IPS-NIHi7 (cell line): ENCODE data around the gene SMYD3.

Source experiments
- DNase-seq: peaks from one replicate; pipeline ENCODE4 v3.0.0; 2012; ENCODE audit warnings: mixed read lengths; ENCODE audit errors: extremely low spot score

Gene SMYD3

DNA sequence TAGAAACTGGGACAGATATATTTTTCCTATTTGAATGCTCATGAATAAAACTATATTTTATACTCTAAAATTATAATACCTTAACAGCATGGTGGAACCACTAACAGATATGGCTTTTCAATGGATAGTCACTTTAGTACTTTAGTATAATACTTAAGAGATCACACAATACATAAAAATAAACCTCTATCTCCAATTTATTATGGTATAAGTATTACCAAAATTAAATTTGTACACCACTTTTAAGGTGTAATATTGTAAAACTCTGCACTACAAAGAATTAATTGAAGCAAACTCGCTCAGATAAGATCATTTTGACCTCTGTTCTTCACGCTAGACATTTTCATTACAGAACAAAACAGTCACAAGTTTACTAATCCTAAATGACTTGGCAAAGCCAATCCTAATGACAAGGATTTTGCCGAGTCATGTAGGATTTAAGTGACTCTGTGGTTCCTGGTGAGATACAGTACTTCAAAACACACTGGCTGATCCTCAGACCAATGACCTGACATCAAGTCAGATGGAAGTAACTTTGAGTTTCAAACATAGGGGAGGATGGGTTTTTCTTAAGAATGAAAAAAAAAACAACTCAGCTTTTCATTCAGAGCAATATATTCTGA is 200.6 kb downstream of the SMYD3 start:
- DNase-seq = no peak

DNA sequence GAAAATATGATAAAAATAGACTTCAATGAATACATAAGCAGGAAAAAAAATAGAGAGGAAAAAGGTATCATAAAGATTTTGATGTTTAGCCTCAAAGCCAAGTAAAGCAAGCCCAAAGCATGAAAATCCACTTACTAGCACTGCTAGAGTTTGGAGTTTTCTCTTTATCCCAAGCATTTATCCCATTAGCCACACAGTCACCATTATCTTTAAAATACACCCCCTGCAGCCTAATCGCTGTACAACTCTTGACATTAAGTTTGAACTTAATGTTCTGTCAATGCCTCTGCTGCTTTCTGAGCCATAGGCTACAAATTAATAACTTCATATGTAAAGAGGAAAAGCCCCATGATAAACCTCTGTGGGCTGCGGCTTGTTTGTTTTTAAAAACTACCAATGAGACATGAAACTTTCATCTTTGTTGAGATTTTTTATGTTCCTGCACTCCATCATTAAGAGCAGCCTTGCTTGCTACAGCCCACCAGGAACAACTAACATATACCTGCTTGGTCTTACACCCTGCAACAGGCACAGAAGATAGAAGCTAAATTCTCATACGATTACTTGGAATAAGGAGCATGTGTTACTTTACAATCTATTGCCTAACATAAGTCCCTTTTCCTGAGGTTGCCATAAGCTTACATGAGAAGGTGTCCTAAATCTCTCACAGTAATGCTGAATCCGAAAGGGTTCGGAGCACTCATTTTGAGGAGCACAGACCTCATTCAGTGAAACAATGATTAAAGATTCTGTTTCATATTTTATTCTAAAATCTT is 202.4 kb downstream of the SMYD3 start:
- DNase-seq = no peak

DNA sequence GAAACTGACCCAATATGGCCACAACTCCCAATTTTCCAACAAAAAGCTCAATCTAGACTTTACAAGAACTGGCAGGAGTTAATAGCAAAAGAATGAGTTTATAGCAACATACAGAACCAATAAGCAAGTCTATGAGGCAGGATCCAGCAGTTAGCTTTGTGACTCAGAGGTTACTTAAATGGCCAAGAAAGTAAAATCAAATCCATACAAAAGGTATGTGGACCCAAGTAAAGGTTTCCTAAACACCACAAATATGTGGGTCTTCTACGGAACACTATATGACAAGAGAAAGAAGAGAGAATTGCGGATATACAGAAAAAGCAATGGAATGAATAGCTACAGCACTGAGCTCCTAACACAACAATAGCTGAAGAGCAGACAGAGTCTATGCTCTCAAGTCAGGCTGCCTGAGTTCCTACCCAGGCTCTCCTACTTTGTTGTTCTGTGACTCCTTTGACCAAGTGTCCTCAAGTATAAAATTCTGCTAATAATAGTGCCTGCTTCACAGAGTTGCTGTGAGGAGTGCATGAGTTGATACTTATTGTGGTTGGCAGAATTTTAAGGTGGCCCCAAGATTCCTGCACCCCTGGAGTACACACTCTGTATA is 204.3 kb downstream of the SMYD3 start:
- DNase-seq = peak; percentile 19

DNA sequence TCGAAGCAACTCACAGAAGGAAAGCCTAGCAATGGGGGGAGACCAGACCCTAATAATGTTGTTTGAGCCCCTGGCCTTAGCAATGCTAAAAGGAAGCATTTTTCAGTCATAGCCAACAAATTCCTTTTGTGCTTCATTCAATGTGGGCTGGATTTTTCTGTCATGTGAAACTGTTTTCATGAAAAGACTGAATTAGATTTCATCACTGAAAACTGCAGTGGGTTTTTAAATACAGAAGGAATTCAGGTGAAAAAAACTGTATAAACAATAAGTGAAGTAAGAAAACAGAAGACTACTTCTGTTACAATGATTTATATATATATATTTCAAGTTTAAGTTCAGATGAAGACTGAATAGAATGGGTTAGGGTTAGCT is 204.8 kb downstream of the SMYD3 start:
- DNase-seq = no peak

DNA sequence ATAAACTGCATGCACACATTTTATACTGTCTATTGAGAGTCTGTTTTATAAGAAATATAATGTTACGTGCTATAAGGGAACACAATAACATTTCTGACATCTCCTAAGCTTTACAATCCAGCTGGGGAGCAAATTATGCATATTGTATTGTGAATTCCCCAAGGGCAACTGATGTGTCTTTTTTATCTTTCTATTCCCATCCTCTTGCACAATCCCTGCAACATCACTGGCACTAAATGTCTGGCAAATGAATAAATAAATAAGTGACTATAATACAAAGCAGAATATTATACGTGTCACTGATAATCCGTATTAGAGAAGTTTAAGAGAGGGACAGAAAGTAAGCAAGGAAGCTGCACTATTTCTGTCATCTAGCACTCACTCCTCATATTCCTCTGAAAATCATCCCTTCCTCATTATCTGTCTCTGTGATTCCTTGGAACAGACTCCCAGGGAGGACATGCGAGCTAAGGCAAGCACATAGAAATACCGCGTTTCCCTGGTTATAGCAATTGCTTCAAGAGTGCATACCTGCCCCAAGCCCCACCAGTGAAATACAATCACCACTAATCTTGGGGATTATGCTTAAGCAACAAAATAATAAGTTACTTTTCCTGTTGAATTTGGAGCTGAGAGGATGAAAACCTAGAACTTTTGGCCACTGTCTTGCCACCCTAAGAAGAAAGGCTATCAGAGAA is 205.4 kb downstream of the SMYD3 start:
- DNase-seq = no peak

DNA sequence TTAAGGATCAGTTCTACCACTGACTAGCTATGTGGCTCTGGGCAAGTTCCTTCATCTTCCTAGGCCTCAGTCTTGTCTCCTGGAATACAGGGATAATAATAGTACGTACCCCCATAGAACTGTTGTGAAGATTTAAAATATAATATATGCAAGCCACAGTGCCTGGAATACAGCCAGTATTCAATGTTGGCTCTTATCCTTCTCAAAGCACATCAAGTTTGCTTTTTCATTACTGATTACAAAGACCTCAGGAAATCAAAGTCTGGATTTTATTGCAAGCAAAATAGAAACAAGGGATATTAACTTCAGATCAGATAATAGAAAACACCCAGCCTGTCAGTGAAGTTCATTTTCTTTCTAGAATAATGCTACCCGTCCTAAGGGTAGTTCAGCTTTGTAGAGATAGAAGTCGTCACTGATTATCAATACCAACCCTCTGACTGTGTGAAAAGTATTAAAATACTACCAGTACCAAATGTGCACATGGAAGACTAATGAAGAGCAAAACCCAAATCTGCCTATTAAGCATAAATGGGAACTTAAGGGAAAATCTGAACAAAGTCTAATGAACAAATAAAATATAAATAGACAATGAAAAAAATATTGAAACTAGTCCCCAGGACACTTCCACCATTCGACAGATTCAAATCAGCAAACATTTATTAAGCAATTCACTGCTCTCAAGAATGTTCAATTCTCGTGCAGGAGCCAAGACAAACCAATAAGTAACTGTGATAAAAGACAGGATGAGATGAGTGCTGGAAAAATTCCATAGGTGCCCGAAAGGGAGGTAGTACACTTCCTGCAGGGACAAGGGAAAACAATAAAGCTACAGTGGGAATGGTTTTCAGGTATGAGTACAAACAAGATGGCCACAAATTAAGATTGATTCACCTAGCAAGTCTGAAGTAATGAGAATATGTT is 206.2 kb downstream of the SMYD3 start:
- no peak for DNase-seq

DNA sequence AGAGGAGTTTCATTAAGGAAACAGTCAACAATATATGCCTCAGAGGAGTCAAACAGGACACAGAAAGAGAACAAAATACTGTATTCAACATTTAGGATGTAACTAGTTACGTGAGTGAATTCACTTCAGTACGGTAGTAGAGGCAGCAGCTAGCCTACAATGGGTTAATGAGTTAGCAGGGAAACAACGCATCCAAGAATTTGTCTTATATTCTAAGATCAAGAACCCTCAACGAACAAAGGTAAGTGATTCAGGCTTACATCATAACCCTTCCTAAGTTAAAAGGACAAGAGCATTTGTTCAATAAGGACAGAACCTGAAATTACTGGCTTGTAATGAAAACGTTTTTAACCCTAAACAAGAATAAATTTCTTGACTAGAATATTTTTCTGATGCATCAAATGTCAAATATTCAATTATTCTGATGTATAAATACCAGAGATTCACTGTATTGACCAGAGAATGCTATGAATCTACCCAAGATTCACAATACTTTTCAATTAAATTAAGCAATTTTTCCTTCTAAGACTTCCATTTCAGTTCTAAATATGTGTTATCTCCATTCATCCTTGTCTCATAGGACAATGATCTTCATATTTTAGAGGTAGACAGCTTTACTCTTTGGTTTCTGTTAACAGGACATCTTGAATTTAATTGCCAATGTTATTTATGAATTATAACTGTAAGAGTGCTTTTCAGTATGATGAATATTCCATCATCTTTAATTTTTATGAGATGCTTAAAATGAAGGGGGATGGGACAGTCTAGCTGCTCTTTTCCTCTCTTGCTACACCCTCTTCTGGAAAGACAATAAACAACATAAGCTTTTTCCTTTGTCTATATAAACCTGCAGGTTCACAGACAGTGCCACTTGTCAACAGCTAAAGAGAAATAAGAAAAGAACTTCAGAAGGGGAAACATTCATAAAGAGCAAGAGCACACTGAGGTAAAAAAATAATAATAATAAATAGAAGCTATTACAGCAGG is 209.5 kb downstream of the SMYD3 start:
- DNase-seq = no peak

DNA sequence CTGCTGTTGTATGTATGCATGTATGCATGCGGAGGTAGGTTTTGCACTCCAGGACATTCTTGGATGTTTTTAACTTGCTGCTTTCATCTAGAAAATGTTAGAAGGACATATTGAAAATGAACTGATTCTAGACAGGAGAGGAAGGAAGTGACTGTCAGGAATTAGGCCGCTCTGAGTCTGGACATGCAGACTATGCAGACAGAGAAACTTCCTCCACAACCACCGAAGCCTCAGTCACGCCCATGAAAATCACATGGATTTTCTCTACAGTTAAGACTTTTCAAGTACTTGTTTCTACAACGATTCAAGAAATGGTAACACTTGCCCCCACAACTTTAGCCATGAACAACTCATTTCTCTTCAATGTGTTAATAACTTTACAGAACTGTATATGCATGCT is 211.1 kb downstream of the SMYD3 start:
- DNase-seq = no peak

DNA sequence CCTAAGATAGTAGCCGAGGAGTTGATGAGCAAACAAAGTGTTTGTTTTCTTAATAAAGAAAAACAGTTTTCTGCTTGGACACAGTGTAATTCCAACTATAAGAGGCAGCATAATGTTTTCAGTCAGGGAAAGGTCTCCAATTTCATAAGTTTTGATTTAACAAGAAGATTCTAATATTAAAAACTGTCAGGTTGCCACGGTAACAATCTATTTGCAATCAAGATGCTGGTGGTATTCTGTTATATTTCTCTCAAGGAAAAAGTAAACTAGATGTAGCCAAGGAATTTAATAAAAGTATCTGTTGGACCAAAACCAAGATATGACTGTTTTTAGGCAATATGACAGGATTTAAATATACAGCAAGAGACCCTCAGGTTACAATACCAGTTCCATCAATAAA is 211.7 kb downstream of the SMYD3 start:
- DNase-seq = no peak

DNA sequence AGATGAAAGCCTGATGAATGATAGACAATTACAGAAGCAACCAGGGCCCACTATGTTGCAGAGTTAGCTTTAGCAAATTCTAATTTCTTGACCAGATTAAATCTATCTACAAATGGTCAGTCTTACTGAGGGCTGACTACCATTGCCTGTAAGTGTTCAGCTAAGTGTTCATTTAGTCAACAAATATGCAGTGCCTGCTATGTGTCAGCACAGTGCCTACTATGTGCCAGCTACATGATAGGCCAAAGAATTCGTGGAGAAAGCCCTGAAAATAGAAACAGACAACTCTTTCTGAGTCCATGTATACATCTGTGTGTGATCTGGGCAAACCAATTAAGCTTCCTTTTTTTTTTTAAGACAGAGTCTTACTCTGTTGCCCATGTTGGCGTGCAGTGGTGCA is 212.8 kb downstream of the SMYD3 start:
- DNase-seq = no peak

DNA sequence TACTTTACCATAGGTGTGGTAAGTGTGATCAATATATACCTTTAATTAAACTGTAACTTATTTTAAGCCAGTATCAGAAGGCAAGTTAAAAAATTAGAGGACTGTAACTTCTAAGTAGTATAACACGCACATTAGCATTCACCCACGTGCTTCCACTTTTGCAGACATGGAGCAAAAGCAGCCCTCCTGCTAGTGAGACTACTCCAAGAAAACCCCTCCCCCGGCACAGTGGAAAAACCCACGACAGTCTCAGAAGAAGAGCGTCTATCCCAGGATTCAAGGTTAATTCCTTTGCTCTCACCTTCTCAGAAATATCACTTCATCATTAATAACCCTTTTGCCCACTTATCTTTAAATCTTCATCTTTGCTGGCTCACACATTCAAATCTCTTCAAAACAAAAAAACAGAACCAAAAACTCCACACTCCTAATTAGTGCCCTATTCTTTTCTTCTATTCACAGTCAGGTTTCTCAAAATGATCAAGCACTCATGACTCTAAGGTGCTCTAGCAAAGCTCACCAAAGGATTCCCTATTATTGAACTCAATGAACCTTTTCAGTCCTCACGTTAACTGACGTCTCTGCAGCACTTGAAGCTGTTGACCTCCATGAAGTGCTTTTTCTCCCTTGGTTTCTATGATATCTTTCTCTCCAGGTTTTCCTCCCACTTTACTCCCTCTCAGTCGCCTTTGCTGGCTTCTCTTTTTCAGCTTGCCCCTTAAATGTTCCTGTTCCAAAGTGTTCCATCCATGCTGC is 213.5 kb downstream of the SMYD3 start:
- DNase-seq = no peak

DNA sequence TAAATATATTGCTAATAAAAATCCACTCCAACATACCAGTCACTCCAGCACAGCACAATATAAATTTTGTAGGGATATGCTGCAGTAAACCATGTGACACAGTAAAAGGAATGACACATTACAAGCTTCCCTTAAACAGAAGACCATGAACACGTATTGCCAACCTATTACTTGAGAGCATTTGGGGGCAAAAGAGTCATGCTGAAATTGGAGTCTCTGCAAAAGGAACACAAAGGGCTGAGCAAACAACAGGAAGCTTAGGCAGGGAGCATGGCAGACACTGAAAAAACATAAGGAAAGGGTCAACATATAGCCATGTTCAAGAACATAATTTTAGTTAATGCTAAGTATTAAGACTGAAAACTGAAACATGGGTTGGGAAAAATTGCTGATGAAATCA is 214.5 kb downstream of the SMYD3 start:
- DNase-seq = no peak

DNA sequence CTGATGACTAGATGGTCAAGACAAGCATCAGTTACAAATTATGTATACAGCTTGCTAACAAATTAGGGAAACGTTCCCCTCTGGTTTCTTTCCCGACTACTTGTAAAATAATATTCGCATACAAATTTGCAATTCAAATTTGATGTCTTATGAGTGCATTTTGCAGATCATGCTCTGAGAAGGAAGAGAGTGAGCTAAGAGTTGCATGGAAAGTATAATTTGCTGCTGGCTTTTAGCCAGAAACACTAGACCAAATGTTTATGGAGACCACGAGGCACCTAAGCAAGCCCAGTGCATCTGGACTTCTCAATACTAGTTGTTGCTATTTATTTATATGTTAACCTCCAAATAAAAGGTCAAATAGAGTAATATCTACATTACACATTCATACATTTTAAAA is 216.0 kb downstream of the SMYD3 start:
- DNase-seq = no peak

DNA sequence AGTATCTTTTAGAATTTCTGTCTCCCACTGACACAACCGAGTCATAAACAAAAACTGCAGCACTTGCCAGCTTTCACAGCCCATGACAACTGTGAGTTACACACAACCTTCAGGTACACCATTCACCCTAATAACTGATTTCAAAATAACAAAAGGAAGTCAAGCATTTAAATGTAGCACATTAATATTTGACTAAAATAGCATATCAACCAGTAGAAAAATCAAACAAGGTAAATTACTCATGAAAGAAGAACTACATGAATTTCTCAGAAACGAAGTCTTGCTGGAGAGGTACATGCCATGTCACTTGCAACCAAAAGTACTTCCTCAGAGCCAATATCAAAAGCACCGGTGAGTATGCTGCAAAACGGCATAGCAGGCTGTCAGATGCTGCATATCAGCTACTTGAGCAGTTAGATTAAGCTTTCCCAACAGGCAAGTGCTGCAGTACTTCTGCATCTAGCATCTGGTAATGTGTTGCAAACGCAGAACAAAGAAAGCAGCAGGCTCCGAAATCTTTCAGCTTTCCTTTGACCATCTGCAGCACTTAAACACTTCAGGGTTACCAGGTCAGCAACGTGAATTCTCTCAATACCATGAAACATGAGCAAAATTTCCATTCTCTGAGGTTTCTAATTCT is 223.2 kb downstream of the SMYD3 start:
- DNase-seq = no peak

DNA sequence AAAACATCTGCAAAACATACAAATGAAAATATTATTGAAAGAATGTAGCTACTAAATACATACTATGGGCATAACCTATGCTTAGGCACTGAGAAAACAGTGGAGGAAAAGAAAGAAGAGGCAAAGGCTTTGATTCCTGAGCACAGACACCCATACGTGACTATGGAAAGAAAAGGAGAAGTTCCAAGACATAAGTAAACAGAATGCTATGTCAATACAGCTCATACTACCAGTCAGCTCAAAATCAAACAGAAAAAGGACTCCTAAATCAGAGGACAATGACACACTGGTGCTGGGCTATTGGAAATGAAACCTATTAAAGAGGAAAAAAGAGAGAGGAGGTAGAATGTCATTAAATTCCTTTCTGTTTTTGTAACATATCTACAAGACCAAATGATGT is 225.4 kb downstream of the SMYD3 start:
- no peak for DNase-seq

DNA sequence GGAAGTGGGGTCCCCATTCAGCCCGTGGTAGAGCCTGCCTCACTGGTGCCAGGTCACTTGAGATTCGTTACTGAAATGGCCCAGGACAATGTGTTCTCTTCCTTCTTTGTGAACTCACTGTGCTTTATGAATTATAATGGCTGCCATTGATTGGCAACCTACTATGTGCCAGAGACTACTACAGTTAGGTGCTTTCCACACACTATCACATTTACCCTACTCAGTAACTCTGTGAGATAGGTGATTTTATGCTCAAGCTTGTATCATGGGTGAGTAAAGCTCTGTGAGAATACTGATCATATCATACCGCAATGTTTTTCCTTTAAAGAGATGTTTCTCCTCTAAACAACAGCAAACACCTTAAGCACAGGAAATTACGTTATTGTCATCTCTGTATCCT is 225.9 kb downstream of the SMYD3 start:
- no peak for DNase-seq

DNA sequence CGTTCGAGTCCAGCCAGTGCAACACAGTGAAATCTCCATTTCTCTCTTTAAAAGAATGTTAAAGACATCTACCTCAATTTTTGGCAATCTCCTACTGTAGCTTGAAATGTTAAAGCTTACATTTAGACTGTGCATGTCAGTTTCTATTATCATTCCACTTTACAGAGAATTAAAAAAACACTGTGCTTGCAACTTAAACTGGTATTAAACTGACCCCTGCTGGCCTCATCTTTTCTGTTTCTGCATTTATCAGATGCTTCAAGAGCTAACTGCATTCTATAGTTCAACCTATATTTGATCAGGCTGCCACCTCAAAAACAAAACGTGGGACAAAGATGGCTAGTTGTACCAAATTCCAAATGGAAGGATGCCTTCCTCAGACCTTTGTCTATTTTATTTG is 226.5 kb downstream of the SMYD3 start:
- no peak for DNase-seq

DNA sequence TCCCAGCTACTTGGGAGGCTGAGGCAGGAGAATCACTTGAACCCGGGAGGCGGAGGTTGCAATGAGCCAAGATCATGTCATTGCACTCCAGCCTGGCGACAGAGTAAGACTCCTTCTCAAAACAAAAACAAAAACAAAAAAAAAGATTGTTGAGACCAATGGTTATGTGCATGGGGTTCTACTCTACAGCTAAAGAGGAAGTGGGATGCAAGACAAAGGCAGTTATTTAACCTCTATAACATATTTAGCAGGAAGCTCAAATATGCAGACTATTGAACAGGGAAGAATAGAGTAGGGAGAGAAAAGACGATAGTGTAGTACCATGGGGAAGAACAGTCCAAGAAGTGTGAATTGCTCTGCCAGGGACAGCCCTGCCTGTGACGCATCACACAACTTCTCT is 227.7 kb downstream of the SMYD3 start:
- no peak for DNase-seq

DNA sequence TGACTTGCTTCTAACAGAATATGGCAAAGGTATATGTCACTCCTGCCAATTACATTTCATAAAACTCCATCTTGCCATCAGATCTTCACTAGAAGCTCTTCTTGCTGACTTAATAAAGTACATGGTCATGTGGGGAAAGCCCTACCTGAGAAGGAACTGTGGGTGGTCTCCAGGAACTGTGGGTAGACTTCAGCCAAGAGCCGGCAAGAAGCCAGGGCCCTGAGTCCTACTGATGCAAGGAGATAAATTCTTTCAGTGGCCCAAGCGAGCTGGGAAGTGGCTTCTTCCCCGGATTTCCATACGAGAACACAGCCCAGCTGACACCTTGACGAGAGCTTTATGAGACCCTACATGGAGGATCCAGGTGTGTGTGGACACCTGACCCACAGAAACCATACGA is 228.7 kb downstream of the SMYD3 start:
- no peak for DNase-seq
